ENCODE measurements around the gene LZTR1.
"Not testable (repeated sequence)": the region's sequence is repeated elsewhere in the genome, so short reads cannot be mapped to it uniquely, and the experiment has no call there.

DNA sequence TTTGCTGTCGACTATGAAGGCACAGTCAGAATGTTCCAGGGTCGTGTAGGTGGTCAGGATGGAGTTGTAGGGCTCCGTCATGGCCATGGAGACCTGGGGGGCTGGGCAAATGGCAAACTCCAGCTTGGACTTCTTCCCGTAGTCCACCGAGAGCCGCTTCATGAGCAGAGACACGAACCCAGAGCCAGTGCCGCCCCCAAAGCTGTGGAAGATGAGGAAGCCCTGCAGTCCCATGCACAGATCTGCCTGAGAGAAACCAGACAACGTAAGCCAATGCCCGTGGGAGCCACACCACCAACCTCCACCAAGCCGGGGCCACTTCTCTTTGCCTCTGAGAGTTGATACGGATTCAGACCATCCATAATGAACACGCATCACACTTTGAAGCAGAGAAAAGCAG is 27.1 kb downstream of the LZTR1 start:
- TF ChIP-seq, protein P1, sequence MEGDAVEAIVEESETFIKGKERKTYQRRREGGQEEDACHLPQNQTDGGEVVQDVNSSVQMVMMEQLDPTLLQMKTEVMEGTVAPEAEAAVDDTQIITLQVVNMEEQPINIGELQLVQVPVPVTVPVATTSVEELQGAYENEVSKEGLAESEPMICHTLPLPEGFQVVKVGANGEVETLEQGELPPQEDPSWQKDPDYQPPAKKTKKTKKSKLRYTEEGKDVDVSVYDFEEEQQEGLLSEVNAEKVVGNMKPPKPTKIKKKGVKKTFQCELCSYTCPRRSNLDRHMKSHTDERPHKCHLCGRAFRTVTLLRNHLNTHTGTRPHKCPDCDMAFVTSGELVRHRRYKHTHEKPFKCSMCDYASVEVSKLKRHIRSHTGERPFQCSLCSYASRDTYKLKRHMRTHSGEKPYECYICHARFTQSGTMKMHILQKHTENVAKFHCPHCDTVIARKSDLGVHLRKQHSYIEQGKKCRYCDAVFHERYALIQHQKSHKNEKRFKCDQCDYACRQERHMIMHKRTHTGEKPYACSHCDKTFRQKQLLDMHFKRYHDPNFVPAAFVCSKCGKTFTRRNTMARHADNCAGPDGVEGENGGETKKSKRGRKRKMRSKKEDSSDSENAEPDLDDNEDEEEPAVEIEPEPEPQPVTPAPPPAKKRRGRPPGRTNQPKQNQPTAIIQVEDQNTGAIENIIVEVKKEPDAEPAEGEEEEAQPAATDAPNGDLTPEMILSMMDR (IDR thresholded peaks at IDR 0.05; ENCODE audit: low read depth, low read length), result not testable (repeated sequence)
- not testable (repeated sequence) for TF ChIP-seq POLR2A (IDR thresholded peaks at IDR 0.05; ENCODE audit: extremely low read depth, insufficient read length)

Measured in NB4 (cell line).